ENCODE results near the gene AKR1C8. TPM values are rescaled to one million over a fixed set of nuclear protein-coding genes. Genes with fewer than 3 reads are reported as not detected.

AKR1C8 gene
- total and polyA plus RNA-seq, 2 of the 13 experiments (the other 11 are each of a cell fraction or from before 2014, with no cell fraction given), result 0.12 TPM; not detected in 1

DNA sequence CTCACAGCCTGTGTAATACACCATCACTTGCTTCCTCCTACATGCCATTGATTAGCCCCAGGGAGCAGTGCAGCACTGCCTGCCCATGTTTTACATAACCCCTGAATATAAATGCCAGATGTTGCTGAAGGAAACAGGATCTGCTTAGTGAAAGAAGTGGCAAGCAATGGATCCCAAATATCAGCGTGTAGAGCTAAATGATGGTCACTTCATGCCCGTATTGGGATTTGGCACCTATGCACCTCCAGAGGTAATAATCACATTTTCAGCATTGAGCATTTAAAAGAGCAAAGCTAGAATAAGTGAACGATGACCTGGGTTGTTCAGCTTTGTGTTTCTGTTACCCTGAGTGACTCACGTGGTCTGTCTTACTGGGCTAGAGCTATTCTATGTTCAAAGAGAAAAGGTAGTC, 11.8 kb upstream of the AKR1C8 start, which contains the start of gene AKR1C4 (continued):
- TF ChIP-seq NKX3-1 (CRISPR knock-in tag; IDR thresholded peaks at IDR 0.05) (no peak), ZFP90 (CRISPR knock-in tag; IDR thresholded peaks at IDR 0.05; ENCODE audit: borderline replicate concordance) (no peak), ELF3 (CRISPR knock-in tag; IDR thresholded peaks at IDR 0.05) (peak; percentile 20; the same call in 1 of the 2 replicates), KDM5A (IDR thresholded peaks at IDR 0.05; ENCODE audit: borderline replicate concordance, low read length) (no peak), RFX1 (IDR thresholded peaks at IDR 0.05) (no peak), FOSL2 (CRISPR knock-in tag; IDR thresholded peaks at IDR 0.05) (peak; percentile 29; the same call in 1 of the 2 replicates), ZFY (CRISPR knock-in tag; IDR thresholded peaks at IDR 0.05) (no peak), TEAD3 (CRISPR knock-in tag; optimal IDR thresholded peaks at IDR 0.05; ENCODE audit: borderline replicate concordance) (peak; percentile 25), SMAD1 (CRISPR knock-in tag; IDR thresholded peaks at IDR 0.05; ENCODE audit: borderline replicate concordance, low read depth) (no peak), SMYD3 (CRISPR knock-in tag; IDR thresholded peaks at IDR 0.05) (no peak), DMAP1 (CRISPR knock-in tag; IDR thresholded peaks at IDR 0.05) (no peak), ZNF530 (CRISPR knock-in tag; IDR thresholded peaks at IDR 0.05; ENCODE audit: low read depth) (no peak), ZNF563 (CRISPR knock-in tag; IDR thresholded peaks at IDR 0.05) (no peak), ZNF382 (CRISPR knock-in tag; IDR thresholded peaks at IDR 0.05; ENCODE audit: borderline replicate concordance) (no peak), PAF1 (CRISPR knock-in tag; IDR thresholded peaks at IDR 0.05) (no peak), MED8 (CRISPR knock-in tag; IDR thresholded peaks at IDR 0.05; ENCODE audit: insufficient replicate concordance) (no peak), BRD4 (CRISPR knock-in tag; IDR thresholded peaks at IDR 0.05) (no peak), XBP1 (CRISPR knock-in tag; IDR thresholded peaks at IDR 0.05) (no peak), HNRNPUL1 (IDR thresholded peaks at IDR 0.05; ENCODE audit: low read depth, low read length) (no peak), FOXC1 (CRISPR knock-in tag; IDR thresholded peaks at IDR 0.05; ENCODE audit: borderline replicate concordance) (no peak), ZBTB42 (CRISPR knock-in tag; IDR thresholded peaks at IDR 0.05) (no peak), ZNF331 (CRISPR knock-in tag; IDR thresholded peaks at IDR 0.05) (0 out of 2 replicates have a peak, but pooled peaks have one; percentile 13), ZNF619 (CRISPR knock-in tag; IDR thresholded peaks at IDR 0.05) (no peak), ATRX (CRISPR knock-in tag; IDR thresholded peaks at IDR 0.05; ENCODE audit: borderline replicate concordance) (no peak)
- TF ChIP-seq, protein P1, sequence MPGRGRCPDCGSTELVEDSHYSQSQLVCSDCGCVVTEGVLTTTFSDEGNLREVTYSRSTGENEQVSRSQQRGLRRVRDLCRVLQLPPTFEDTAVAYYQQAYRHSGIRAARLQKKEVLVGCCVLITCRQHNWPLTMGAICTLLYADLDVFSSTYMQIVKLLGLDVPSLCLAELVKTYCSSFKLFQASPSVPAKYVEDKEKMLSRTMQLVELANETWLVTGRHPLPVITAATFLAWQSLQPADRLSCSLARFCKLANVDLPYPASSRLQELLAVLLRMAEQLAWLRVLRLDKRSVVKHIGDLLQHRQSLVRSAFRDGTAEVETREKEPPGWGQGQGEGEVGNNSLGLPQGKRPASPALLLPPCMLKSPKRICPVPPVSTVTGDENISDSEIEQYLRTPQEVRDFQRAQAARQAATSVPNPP (CRISPR knock-in tag; IDR thresholded peaks at IDR 0.05), result no peak
- TF ChIP-seq, protein P2, sequence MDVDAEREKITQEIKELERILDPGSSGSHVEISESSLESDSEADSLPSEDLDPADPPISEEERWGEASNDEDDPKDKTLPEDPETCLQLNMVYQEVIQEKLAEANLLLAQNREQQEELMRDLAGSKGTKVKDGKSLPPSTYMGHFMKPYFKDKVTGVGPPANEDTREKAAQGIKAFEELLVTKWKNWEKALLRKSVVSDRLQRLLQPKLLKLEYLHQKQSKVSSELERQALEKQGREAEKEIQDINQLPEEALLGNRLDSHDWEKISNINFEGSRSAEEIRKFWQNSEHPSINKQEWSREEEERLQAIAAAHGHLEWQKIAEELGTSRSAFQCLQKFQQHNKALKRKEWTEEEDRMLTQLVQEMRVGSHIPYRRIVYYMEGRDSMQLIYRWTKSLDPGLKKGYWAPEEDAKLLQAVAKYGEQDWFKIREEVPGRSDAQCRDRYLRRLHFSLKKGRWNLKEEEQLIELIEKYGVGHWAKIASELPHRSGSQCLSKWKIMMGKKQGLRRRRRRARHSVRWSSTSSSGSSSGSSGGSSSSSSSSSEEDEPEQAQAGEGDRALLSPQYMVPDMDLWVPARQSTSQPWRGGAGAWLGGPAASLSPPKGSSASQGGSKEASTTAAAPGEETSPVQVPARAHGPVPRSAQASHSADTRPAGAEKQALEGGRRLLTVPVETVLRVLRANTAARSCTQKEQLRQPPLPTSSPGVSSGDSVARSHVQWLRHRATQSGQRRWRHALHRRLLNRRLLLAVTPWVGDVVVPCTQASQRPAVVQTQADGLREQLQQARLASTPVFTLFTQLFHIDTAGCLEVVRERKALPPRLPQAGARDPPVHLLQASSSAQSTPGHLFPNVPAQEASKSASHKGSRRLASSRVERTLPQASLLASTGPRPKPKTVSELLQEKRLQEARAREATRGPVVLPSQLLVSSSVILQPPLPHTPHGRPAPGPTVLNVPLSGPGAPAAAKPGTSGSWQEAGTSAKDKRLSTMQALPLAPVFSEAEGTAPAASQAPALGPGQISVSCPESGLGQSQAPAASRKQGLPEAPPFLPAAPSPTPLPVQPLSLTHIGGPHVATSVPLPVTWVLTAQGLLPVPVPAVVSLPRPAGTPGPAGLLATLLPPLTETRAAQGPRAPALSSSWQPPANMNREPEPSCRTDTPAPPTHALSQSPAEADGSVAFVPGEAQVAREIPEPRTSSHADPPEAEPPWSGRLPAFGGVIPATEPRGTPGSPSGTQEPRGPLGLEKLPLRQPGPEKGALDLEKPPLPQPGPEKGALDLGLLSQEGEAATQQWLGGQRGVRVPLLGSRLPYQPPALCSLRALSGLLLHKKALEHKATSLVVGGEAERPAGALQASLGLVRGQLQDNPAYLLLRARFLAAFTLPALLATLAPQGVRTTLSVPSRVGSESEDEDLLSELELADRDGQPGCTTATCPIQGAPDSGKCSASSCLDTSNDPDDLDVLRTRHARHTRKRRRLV (CRISPR knock-in tag; IDR thresholded peaks at IDR 0.05), result no peak
- TF ChIP-seq, protein P3, sequence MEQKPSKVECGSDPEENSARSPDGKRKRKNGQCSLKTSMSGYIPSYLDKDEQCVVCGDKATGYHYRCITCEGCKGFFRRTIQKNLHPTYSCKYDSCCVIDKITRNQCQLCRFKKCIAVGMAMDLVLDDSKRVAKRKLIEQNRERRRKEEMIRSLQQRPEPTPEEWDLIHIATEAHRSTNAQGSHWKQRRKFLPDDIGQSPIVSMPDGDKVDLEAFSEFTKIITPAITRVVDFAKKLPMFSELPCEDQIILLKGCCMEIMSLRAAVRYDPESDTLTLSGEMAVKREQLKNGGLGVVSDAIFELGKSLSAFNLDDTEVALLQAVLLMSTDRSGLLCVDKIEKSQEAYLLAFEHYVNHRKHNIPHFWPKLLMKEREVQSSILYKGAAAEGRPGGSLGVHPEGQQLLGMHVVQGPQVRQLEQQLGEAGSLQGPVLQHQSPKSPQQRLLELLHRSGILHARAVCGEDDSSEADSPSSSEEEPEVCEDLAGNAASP (CRISPR knock-in tag; IDR thresholded peaks at IDR 0.05; ENCODE audit: borderline replicate concordance), result no peak

All from HepG2 (cell line).